GM12892 (cell line): Measurements from ENCODE around the gene LRRC4B.

Source experiments
- POLR2A ChIP-seq: IDR thresholded peaks from 2 replicates; pipeline ENCODE4 v1.6.1; 2011; ENCODE audit warnings: low read depth, low read length, control low read depth
- POLR2AphosphoS5 ChIP-seq: IDR thresholded peaks from 2 replicates; pipeline ENCODE4 v1.6.1; 2011; ENCODE audit warnings: low read depth, low read length, control low read depth

- no peak for TF ChIP-seq POLR2A
- TF ChIP-seq POLR2AphosphoS5, result no peak
Measured at GRCh38 chr19:50602496-50602895, 34.3 kb upstream of the LRRC4B start.
